Activated naive CD8-positive, alpha-beta T cell treated with anti-CD3 and anti-CD28 coated beads, Interleukin-2, amount 50 U/mL, for 24 hours (primary cell): Measurements from ENCODE around the gene FILIP1.
A peak's percentile ranks its signal among the peaks of the same experiment; 100 is the strongest.

Experiments
- ATAC-seq: fragments of 150-1000 bp; cut with Tn5 transposase; one replicate; pipeline ENCODE4 v1.10.0; 2021
- DNase-seq: peaks from one replicate; pipeline ENCODE4 v3.0.0; 2021
- H3K27ac Mint-ChIP-seq: one replicate; pipeline ENCODE4 v1.8.0; 2021; ENCODE audit warnings: mild to moderate bottlenecking, mixed read lengths
- H3K27me3 Mint-ChIP-seq: one replicate; pipeline ENCODE4 v1.8.0; 2021; ENCODE audit warnings: mixed read lengths
- H3K36me3 Mint-ChIP-seq: one replicate; pipeline ENCODE4 v1.8.0; 2021; ENCODE audit warnings: low read depth, mixed read lengths
- H3K4me1 Mint-ChIP-seq: one replicate; pipeline ENCODE4 v1.8.0; 2021; ENCODE audit warnings: mixed read lengths
- H3K4me3 Mint-ChIP-seq: one replicate; pipeline ENCODE4 v1.8.0; 2021; ENCODE audit warnings: mild to moderate bottlenecking, moderate library complexity, mixed read lengths
- H3K9me3 Mint-ChIP-seq: one replicate; pipeline ENCODE4 v1.8.0; 2021; ENCODE audit warnings: mixed read lengths

Gene FILIP1, protein sequence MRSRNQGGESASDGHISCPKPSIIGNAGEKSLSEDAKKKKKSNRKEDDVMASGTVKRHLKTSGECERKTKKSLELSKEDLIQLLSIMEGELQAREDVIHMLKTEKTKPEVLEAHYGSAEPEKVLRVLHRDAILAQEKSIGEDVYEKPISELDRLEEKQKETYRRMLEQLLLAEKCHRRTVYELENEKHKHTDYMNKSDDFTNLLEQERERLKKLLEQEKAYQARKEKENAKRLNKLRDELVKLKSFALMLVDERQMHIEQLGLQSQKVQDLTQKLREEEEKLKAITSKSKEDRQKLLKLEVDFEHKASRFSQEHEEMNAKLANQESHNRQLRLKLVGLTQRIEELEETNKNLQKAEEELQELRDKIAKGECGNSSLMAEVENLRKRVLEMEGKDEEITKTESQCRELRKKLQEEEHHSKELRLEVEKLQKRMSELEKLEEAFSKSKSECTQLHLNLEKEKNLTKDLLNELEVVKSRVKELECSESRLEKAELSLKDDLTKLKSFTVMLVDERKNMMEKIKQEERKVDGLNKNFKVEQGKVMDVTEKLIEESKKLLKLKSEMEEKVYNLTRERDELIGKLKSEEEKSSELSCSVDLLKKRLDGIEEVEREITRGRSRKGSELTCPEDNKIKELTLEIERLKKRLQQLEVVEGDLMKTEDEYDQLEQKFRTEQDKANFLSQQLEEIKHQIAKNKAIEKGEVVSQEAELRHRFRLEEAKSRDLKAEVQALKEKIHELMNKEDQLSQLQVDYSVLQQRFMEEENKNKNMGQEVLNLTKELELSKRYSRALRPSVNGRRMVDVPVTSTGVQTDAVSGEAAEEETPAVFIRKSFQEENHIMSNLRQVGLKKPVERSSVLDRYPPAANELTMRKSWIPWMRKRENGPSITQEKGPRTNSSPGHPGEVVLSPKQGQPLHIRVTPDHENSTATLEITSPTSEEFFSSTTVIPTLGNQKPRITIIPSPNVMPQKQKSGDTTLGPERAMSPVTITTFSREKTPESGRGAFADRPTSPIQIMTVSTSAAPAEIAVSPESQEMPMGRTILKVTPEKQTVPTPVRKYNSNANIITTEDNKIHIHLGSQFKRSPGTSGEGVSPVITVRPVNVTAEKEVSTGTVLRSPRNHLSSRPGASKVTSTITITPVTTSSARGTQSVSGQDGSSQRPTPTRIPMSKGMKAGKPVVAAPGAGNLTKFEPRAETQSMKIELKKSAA (N-terminal part only)

DNA sequence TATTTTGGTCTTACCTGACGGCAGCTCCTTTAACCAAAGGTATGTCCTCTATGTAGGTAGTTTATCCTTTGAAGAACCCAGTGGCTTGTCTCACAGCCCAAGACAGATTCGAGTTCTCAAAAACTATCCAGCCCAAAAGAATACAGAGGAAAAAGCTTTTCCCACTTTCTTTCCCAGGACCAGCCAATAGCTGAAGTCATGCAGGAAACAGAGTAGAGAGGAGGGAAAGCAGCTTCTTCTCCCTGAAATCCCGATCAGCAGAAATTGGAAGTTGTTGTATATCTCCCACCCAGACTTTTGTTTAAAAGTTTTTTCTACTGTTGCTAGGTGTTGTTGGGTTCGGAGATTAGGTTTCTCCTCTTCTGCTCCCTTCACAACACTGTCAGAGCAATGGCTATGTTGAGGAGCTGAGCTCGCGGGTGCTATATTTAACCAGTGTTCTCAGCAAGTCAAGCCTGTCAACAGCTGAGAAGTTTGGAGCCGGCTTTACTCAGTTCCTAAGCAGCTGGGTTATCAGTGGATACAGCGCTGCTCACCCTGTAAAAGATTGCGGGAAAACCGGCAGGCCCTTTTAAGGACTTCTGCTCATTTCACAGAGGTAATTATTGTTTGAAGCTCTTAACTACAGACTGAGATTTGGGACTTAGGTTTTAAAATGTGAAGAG lies at the start of gene FILIP1:
Gene FILIP1 (minus strand): TSS at position 401 of the 665 bp plus-strand sequence. CDS start 78,828 bp downstream, outside the sequence.
- Mint-ChIP-seq H3K27ac (no peak within 1 kb of the TSS), H3K27me3 (peaks cover 38% of the 10 kb centered on the region), H3K36me3 (no peaks in the 10 kb centered on the region), H3K4me3 (no peak within 1 kb of the TSS), H3K4me1 (peaks cover 17% of the 10 kb centered on the region), H3K9me3 (no peaks in the 10 kb centered on the region)
- no peak for DNase-seq
- no peak for ATAC-seq

DNA sequence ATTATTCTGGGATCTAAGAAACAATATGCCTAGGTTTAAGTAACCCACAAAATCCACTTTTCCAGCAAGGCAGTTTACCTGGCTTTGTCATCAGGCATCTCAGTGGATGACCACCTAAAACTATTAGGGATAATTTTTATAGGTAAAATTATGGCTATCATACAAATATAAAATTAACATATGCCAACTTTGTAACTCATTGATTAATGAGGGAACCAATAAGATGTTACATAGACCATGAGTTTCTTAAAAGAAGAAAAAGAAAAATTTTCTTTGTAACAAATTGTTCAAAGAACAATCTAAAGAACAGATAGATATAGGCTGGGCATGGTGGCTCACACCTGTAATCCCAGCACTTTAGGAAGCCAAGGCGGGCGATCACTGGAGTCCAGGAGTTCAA lies 49.7 kb upstream of the FILIP1 start:
- no peak overlapping the region for H3K4me3 Mint-ChIP-seq
- ATAC-seq (no peak), DNase-seq (no peak)
- no peak overlapping the region for H3K27ac Mint-ChIP-seq
- H3K27me3 Mint-ChIP-seq, result peaks cover 8% of the 10 kb centered on the region
- no peaks in the 10 kb centered on the region for H3K36me3 Mint-ChIP-seq
- H3K9me3 Mint-ChIP-seq, result no peaks in the 10 kb centered on the region
- no peaks in the 10 kb centered on the region for H3K4me1 Mint-ChIP-seq

DNA sequence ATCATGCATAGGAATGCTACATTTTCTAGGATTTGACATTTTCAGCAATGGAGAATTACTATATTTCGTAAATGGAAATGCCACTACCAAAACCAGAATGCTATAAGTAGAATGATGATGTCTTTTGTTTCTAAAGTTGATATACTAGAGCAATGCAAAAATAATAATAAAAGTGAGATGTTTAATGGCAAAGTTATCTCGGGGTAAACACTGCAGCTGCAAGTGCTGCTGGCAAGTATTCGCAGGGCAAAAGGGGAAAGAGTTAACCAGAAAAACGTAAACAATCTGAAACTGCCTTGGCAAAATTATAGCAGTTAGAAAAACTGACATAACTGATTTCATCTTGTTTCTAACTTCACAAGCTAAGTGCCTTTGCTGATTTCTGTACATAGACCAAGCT lies 45.5 kb upstream of the FILIP1 start:
- H3K27ac Mint-ChIP-seq, result no peak overlapping the region
- no peak overlapping the region for H3K4me3 Mint-ChIP-seq
- no peaks in the 10 kb centered on the region for H3K36me3 Mint-ChIP-seq
- ATAC-seq (no peak), DNase-seq (no peak)
- H3K4me1 Mint-ChIP-seq, result no peaks in the 10 kb centered on the region
- H3K27me3 Mint-ChIP-seq, result peaks cover 16% of the 10 kb centered on the region
- H3K9me3 Mint-ChIP-seq, result no peaks in the 10 kb centered on the region

DNA sequence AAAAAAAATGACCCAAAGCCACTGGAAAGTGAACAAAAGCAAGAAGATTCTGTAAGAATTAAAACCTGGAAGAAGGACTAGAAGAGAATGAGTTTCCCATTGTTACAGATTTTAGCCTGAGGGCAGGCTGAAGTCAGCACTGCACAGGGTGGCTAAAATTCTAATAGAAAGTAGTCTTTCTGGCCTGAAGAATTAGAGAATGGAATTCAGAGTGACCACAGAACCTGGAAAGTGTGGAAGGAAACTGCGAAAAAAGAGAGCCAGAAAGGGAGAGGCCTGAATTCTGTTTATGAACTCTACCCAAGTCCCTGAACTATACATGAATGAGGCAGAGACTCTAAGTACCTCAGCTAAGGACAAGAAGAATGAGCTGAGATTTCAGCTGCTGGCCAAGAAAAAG lies 38.9 kb upstream of the FILIP1 start:
- no peak overlapping the region for H3K4me3 Mint-ChIP-seq
- H3K36me3 Mint-ChIP-seq, result no peaks in the 10 kb centered on the region
- H3K27ac Mint-ChIP-seq, result no peak overlapping the region
- ATAC-seq (no peak), DNase-seq (no peak)
- H3K4me1 Mint-ChIP-seq, result no peaks in the 10 kb centered on the region
- H3K9me3 Mint-ChIP-seq, result no peaks in the 10 kb centered on the region
- H3K27me3 Mint-ChIP-seq, result peaks cover 10% of the 10 kb centered on the region

DNA sequence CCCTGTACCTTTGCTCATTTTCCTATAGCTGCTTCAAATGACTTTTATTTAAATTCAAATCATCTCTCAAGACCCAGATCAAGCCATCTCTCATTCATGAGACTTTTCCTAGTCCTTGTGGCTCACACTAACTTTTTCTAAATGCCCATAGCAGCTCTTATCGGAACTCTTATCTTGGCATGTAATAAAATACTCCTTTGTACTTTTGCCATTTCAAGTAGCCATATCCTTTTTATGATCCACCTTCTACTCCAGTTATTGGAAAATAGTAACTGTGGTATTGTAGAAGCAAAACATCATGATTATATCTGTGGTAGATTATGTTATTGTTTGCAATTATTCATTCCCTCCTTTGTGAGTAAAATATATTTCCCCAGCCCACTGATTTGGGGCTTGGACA lies 37.6 kb upstream of the FILIP1 start:
- Mint-ChIP-seq H3K27me3 (peaks cover 18% of the 10 kb centered on the region), H3K36me3 (no peaks in the 10 kb centered on the region), H3K4me3 (no peak overlapping the region), H3K4me1 (no peaks in the 10 kb centered on the region), H3K9me3 (no peaks in the 10 kb centered on the region), H3K27ac (no peak overlapping the region)
- no peak for ATAC-seq
- DNase-seq, result no peak

DNA sequence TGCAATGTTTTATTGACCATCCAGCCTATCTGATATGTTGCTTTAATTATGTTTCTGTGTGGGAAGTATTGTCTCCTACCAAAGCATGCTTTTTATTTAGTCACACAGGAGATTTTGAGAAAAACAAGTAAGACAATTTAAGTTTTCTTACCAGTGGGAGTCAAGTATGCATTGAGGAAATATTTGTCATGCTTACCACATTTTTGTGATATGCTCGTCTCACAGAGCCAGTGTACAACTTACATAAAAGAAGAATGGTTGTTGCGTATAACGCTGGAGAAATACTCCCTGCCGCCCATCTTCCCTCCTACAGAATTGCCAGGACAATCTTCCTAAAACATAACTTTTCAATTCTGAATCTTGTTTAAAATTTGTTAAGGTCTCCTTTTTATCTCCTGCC lies 37.1 kb upstream of the FILIP1 start:
- Mint-ChIP-seq H3K36me3 (no peaks in the 10 kb centered on the region), H3K9me3 (no peaks in the 10 kb centered on the region), H3K4me3 (no peak overlapping the region), H3K4me1 (no peaks in the 10 kb centered on the region), H3K27ac (no peak overlapping the region), H3K27me3 (peaks cover 18% of the 10 kb centered on the region)
- ATAC-seq, result no peak
- no peak for DNase-seq

DNA sequence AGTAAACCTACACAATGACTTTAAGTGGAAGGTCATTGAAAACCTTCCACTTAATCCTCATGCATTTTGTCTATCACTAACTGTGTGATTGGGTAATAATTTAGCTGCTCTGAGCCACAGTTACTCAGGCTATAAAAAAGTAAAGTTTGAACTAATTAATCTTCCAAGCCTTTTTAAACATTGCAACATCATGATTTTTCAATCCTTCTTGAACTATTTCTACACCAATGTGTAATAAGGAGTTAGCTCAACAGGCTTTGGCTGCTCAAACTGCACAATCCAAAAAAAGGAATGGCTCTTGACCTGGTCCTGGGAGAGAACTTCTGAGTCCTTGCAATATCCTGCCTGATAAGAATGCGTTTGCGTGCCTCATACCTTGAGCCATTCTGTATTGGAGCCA lies 34.8 kb upstream of the FILIP1 start:
- Mint-ChIP-seq H3K9me3 (no peaks in the 10 kb centered on the region), H3K4me1 (no peaks in the 10 kb centered on the region), H3K27me3 (peaks cover 18% of the 10 kb centered on the region), H3K4me3 (no peak overlapping the region), H3K36me3 (no peaks in the 10 kb centered on the region), H3K27ac (no peak overlapping the region)
- DNase-seq (no peak), ATAC-seq (no peak)

DNA sequence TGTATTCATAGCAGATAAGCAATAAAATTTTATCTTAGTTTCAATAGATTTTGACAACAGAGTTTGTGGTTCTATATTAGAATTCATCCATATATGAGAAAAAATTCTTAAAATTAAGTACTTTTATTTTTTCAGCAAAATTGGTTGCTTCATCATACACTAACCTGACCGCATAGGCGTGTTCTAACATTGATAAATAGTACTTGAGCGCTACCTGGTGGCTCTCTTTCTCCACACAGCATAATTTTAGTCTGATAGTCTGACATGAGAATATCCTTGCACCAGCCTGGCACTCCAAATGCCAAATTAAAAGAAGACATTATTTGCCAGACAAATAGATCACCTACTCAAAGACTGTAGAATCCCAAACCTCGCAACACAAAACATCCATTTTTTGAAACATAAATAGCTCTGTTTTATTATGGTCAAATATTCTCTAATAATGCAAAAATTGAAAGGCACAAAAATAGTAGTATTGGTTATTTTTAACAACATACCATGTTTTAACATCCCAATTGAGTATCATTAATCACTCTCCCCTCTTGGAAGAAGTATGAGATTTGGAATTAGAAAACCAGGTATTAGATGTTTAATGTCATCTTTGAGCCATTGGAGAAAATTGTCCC lies 33.0 kb upstream of the FILIP1 start:
- no peaks in the 10 kb centered on the region for H3K9me3 Mint-ChIP-seq
- no peak overlapping the region for H3K27ac Mint-ChIP-seq
- peak; percentile 38 for DNase-seq
- no peaks in the 10 kb centered on the region for H3K4me1 Mint-ChIP-seq
- no peaks in the 10 kb centered on the region for H3K36me3 Mint-ChIP-seq
- H3K27me3 Mint-ChIP-seq, result peaks cover 16% of the 10 kb centered on the region
- H3K4me3 Mint-ChIP-seq, result no peak overlapping the region
- peak; percentile 75 for ATAC-seq

DNA sequence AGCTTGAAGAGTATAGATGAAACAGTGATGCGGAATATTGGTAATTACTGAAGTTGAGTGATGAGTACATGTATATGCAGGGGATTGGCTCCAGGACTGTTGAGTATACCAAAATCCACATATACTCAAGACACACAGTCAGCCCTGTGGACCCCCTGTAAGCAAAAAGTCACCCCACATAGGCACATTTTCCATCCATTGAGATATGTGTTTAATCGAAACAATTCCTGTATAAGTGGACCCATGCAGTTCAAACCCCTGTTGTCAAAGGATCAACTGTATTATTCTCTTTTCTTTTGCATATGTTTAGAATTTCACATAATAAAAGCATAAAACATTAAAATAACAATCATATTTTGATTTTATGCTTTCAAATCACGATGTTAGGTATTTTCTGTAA lies 32.1 kb upstream of the FILIP1 start:
- ATAC-seq (no peak), DNase-seq (no peak)
- Mint-ChIP-seq H3K36me3 (no peaks in the 10 kb centered on the region), H3K27ac (no peak overlapping the region), H3K9me3 (no peaks in the 10 kb centered on the region), H3K4me1 (no peaks in the 10 kb centered on the region), H3K27me3 (peaks cover 14% of the 10 kb centered on the region), H3K4me3 (no peak overlapping the region)

DNA sequence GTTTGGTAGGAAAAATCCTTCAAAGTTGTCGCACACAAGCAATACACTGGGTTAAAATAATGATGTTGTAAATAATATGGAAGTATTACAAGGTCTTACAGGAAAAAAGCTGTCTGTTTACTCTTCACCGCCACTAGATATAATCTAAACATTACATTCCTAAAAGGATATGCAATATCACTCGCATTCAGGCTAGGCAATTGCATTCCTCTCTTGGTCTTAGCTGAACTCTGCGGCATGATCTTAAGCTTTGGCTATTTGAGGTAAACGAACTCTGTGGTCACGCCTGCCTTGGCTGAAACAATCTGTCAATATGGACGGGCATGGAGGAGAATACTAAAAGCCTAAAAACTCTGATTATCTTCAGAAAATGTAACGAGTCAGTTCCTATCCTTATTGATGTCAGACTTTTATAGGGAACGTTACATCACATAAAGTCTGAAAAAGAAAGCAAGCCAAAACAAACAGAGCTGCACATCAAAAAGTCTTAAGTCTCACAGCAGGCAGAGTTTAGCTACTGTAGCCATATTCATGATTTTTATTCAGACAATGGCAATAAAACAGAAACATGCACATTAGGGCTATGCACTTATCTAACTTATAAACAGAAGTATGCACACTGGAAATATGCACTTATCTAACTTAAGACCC lies 30.8 kb upstream of the FILIP1 start:
- no peaks in the 10 kb centered on the region for H3K36me3 Mint-ChIP-seq
- H3K4me1 Mint-ChIP-seq, result no peaks in the 10 kb centered on the region
- no peak for ATAC-seq
- peaks cover 14% of the 10 kb centered on the region for H3K27me3 Mint-ChIP-seq
- no peaks in the 10 kb centered on the region for H3K9me3 Mint-ChIP-seq
- H3K4me3 Mint-ChIP-seq, result no peak overlapping the region
- no peak overlapping the region for H3K27ac Mint-ChIP-seq
- DNase-seq, result no peak

DNA sequence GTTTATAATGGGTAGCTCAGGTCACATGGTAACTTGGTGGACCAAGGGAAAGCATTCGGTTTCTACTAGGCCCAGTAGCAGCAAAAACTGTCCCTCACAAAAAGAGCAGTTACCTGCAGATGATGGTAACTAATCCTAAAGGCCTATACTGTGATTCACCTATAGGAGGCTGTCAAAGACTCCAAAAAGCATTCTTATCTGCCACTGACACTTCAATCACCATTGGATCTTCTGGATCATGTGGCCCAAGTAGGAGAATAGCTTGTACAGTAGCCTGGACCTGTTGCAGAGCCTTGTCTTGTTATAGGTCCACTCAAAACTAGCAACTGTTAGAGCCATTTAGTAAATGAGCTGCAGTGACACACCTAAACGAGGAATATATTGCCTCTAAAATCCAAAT lies 23.2 kb upstream of the FILIP1 start:
- ATAC-seq (no peak), DNase-seq (no peak)
- Mint-ChIP-seq H3K9me3 (no peaks in the 10 kb centered on the region), H3K4me1 (no peaks in the 10 kb centered on the region), H3K36me3 (no peaks in the 10 kb centered on the region), H3K27me3 (no peaks in the 10 kb centered on the region), H3K27ac (no peak overlapping the region), H3K4me3 (no peak overlapping the region)

DNA sequence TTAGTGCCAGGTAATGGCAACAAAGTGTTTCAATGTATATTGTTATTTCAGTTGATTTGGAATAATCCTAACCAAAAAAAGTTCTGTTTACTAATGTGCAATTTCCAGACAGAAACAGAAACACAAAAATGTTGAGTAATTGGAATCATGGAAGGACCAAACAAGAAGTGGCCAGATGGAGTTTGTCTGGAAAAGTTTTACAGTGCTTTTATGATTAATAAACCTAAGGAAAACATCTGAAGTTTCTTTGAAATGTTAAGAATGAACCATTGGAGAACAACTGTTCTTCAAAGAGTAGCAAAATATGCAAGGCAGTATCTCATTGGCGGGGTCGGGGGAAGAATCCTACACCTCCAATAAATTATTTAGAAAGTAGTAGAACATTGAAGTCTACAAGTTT lies 19.0 kb upstream of the FILIP1 start:
- H3K4me3 Mint-ChIP-seq, result no peak overlapping the region
- H3K36me3 Mint-ChIP-seq, result no peaks in the 10 kb centered on the region
- H3K9me3 Mint-ChIP-seq, result peaks cover 4% of the 10 kb centered on the region
- ATAC-seq (no peak), DNase-seq (no peak)
- no peak overlapping the region for H3K27ac Mint-ChIP-seq
- peaks cover 2% of the 10 kb centered on the region for H3K27me3 Mint-ChIP-seq
- H3K4me1 Mint-ChIP-seq, result no peaks in the 10 kb centered on the region

DNA sequence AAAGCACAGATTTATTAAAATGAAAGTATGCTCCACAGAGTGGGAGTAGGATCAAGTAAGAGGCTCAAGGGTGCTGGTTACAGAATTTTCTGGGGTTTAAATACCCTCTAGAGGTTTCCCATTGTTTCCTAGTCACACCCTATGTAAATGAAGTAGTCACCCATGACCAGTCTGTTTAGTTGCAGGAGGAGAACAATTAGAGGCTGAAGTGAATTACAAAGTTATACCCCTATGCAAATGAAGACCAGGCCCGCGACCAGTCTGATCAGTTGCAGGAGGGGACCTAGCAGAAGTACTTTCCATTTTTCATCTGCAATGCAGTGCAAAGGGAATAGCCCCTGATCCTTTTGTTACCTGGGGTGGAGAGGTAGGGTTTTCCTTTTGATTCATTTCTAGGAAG lies 11.8 kb upstream of the FILIP1 start:
- no peak overlapping the region for H3K4me3 Mint-ChIP-seq
- no peaks in the 10 kb centered on the region for H3K27me3 Mint-ChIP-seq
- DNase-seq (no peak), ATAC-seq (no peak)
- no peak overlapping the region for H3K27ac Mint-ChIP-seq
- H3K4me1 Mint-ChIP-seq, result no peaks in the 10 kb centered on the region
- H3K36me3 Mint-ChIP-seq, result no peaks in the 10 kb centered on the region
- H3K9me3 Mint-ChIP-seq, result peaks cover 4% of the 10 kb centered on the region
